HG03025 (cell line): ENCODE data around the gene TEX261.
"Not testable (repeated sequence)": the region's sequence is repeated elsewhere in the genome, so short reads cannot be mapped to it uniquely, and the experiment has no call there.

Experiments used
- ATAC-seq: cut with Tn5 transposase; IDR thresholded peaks from one replicate; pipeline ENCODE4 v1.9.1; 2021; ENCODE audit warnings: mild to moderate bottlenecking, moderate library complexity; ENCODE audit not compliant: unreplicated experiment, low FRiP score

The TEX261 gene

GRCh38 chr2:71000780-71001591 lies 6.3 kb upstream of the TEX261 start:
- peak; percentile 70 for ATAC-seq

GRCh38 chr2:70999931-71000330 lies 5.3 kb upstream of the TEX261 start:
- ATAC-seq: not testable (repeated sequence)

GRCh38 chr2:70999362-70999761 lies 4.7 kb upstream of the TEX261 start:
- no peak for ATAC-seq

- not testable (repeated sequence) for ATAC-seq
Measured at GRCh38 chr2:70998885-70999284, 4.2 kb upstream of the TEX261 start.

GRCh38 chr2:70995426-70995729 lies 705 bp upstream of the TEX261 start:
- ATAC-seq: no peak

- peak; percentile 28 for ATAC-seq
Measured at GRCh38 chr2:70994009-70994698, 519 bp downstream of the TEX261 start.

GRCh38 chr2:70992945-70993853 lies 1.5 kb downstream of the TEX261 start:
- ATAC-seq: no peak

GRCh38 chr2:70991742-70992141 lies 2.9 kb downstream of the TEX261 start:
- no peak for ATAC-seq

GRCh38 chr2:70991142-70991541 lies 3.5 kb downstream of the TEX261 start:
- no peak for ATAC-seq

- no peak for ATAC-seq
Measured at GRCh38 chr2:70990216-70990615, 4.5 kb downstream of the TEX261 start.

GRCh38 chr2:70988726-70989648 lies 5.7 kb downstream of the TEX261 start:
- ATAC-seq: no peak

GRCh38 chr2:70988151-70988550 lies 6.5 kb downstream of the TEX261 start:
- ATAC-seq: no peak

- ATAC-seq: no peak
Measured at GRCh38 chr2:70987386-70987785, 7.3 kb downstream of the TEX261 start.

GRCh38 chr2:70986499-70987189 lies 8.0 kb downstream of the TEX261 start:
- ATAC-seq: no peak

GRCh38 chr2:70985956-70986355 lies 8.7 kb downstream of the TEX261 start:
- no peak for ATAC-seq

GRCh38 chr2:70985283-70985688 lies 9.4 kb downstream of the TEX261 start:
- ATAC-seq: no peak

- ATAC-seq: peak; percentile 80
Measured at GRCh38 chr2:70984576-70985282, 9.9 kb downstream of the TEX261 start.

GRCh38 chr2:70984228-70984575 lies 10.5 kb downstream of the TEX261 start:
- no peak for ATAC-seq
